HG03432 (cell line): ENCODE data around the gene MEIS2.

Experiments used
- ATAC-seq: cut with Tn5 transposase; IDR thresholded peaks from one replicate; pipeline ENCODE4 v1.9.1; 2021; ENCODE audit warnings: mild to moderate bottlenecking, moderate library complexity; ENCODE audit not compliant: unreplicated experiment

The MEIS2 gene

DNA sequence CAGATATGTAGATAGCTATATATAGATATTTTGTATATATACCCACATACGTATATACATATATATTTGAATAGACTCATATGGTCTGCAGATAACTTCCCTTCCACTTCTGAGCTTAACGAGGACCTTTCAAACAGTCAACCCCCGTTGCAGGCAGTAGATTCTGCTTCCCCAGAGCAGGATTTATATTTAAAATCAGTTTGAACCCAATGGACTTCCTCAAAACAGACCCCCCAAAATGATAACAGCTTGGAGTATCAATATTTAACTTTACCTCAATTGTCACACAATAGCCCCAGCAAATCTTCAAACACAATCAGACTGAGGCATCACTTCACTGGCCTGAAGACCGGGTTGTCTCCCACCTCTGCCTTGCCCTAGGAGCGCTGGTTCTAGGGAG lies 218.3 kb downstream of the MEIS2 start:
- ATAC-seq = no peak

GRCh38 chr15:36881516-36881915 lies 218.8 kb downstream of the MEIS2 start:
- no peak for ATAC-seq

DNA sequence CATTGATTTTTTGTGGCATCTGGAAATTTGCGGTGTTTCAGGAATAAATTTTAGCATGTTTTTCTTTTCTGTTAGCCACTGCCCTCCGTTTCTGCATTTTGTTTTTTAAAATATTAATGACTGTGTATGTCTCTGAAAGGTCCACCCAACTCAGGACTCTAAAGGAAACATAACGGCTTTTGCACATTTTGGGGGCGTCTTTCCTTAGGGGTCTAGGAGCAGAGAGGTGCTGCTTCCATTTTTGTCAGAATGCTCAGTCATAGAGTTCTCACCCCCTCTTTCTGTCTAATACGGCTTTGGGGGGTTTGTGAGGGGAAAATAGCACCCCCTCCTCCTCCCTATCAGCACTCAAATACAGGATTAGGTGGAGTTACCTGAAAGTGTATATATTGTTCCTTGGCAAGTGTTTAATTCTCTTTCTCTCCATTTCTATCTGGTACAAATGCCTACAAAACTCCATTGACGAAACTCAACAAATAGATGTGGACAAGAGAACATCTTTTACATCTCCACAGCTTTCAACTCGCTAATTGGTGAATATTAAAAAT lies 219.4 kb downstream of the MEIS2 start:
- no peak for ATAC-seq

DNA sequence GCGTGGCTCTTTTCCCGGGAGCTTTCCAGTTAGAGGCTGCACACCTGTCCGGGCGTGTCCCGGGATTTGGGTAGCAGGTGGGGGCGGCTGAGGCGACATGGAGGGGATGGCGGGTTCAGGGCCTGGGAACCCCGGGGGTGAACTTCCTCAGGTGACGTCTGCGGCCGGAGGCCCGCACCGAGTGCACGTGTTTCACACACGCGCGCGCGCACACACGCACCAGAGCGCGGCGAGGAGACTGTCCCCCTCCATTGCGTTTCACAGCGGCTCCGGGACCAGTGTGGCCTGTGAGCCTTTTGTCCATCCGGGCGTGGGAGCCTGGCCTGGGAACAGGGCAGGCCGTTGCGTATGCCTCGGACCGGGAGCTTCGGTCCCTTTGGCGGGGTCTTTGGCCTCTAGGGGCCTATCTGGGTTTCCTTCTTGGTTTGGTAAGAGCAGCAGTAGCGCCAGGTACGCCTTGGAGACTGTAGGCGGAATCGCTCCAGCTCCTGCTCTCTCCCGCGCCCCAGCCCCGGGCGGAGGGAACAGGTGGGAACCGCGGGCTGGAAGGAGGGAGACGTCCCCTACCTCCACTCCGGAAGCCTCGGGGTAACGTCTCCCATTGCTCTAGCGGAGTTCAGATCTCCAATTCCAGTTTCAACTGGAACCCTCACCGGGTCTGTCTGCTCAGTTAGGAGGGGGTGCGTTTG lies 220.0 kb downstream of the MEIS2 start:
- ATAC-seq = no peak

- ATAC-seq = no peak
Measured at GRCh38 chr15:36879568-36880222, 220.7 kb downstream of the MEIS2 start.

- no peak for ATAC-seq
Measured at GRCh38 chr15:36878684-36879262, 221.6 kb downstream of the MEIS2 start.

DNA sequence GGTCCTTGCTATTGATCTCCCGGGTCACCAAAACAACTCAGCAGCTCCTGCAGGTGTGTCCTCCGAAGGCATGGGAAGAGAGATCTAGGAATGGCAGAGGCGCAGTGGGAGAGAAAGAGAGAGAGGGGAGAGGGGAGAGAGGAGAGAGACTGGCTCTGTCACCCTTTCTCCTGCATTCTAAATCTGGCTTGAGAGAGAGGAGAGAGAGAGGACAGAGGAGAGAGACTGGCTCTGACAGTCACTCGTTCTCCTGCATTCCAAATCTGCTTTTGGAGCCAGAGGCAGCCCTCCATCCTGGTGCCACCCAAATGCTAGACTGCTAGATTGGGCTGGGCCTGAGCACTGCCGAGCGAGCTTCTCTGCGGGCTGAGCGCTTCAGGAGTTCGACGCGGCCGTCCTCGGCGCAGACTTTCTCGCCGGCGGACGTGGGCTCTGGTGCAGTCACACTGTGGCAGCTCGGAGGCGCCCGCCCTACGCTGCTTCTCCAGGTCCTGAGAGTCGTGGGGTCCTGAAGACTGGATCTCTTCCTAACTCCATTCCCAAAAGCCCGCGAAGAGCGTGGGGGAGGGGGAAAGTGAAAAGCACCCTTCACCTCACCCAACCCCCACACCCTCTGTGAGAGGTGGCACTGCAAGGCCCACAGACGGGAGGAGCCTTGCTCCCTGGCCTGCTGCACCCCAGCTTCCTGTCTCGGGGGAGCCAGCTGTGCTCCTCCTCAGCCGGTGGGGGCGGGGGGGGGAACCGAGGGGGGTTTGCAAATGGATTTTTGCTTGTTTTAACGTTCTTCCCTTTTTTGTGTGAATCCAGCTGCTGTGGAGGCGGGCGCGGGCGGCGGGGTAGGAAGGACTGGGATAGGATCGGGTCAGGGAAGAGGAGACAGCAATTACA lies 222.3 kb downstream of the MEIS2 start:
- peak; percentile 52 for ATAC-seq

DNA sequence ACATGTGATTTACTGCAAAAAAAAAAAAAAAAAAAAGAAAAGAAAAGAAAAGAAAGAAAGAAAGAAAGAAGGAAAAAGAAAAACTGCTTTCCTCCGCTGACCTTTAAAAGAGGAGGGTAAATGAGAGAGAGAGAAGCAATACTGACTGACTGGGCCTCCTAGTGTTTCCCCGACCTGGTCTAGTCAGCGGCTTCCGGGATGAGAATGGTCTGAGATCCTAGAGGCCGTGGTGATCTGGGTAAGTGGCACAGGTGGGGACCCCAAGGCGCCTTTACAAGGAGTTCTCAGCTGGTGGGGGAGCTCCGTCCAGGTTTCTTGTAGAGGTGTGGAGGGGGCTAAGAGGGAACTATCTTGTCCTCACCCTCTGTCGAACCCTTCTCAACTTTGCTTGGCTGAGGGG lies 223.1 kb downstream of the MEIS2 start:
- peak; percentile 37 for ATAC-seq

GRCh38 chr15:36875740-36876334 lies 224.5 kb downstream of the MEIS2 start:
- ATAC-seq = no peak

DNA sequence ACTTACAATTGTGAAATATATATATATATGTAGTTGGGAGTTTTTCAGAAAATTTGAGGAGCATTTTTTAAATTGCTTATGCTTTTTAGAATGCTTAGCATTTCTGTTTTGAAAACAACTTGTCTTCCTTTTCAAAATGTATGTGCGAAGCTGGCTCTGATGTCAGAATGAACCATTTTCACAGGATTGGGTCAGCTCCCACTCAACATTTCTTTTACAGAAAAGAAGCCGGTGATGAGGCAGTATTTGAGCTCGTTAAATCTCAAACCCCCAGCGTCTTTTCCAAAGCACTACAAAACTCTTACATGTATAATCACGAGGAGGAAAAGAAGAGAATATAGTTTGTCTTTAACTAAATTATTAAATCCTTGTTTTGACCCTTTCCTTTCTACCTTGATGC lies 225.4 kb downstream of the MEIS2 start:
- no peak for ATAC-seq

DNA sequence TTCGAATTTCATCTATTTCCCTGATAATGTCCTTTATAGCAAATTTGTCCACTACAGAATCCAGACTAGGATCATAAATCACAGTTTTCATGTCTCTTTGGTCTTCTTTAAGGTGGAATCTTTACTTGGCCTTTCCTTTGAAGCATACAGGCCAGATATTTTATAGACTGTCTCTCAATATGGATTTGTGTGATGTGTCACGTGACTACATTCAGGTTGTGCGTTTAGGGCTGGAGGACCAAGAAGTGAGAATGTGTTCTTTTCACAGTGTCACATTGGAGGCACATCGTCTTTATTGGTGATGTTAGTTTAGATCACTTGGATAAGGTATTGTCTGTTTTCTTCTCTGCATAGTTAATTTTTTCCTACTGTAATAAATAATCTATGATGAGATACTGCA lies 232.9 kb downstream of the MEIS2 start:
- ATAC-seq = no peak

DNA sequence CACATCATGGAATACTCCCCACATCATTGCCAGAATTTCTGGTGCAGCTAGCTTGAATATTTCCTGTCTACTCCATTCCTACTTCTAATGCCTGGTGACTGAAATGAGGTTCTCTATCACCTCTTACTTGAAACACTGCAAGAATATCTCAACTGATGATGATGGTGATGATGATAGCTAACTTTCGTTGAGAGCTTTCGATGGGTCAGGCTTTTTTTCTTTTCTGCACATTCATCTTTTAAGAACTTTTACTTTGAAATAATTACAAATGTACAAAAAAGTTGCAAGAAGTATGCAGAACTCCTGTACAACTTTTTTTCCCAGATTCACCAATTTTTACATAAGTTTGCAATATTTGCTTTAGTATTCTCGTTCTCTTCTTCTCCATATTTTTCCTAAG lies 233.5 kb downstream of the MEIS2 start:
- ATAC-seq = no peak

GRCh38 chr15:36863570-36863969 lies 236.8 kb downstream of the MEIS2 start:
- no peak for ATAC-seq

DNA sequence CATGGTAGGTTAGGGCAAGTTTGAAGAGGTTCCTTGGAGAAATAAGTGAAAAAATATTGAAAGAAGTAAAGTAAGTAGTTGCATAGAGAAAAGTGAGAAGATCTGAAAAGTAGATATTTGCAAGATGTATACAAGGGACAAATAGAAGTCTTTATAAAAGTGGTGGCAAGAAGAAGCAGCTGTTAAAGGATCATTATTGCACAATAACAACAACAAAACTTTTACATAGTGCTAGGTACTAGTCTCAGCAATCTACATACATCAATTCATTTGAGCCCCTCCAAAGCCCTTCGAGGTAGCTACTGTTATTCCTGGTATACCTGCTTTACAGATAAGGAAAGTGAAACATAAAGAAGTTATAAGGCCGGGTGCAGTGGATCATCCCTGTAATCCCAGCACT lies 239.6 kb downstream of the MEIS2 start:
- no peak for ATAC-seq

DNA sequence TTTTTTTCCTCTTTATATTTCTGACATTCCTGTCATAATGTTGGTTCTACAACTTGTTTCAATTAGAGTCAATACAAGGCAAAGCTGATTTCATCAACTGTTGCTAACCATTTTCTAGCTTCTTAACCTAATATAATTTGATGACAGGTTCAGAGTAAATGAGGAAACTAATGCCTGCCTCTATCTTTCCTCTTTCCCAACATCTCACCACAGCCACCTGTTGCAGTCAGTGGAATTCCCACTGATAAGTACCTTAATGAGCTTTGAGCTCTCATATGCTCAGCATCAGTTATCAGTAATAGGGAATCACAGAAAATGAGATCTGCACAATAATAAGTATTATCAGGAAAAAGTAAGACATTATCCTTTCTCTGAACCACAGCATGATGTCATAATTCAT lies 241.9 kb downstream of the MEIS2 start:
- ATAC-seq = no peak

DNA sequence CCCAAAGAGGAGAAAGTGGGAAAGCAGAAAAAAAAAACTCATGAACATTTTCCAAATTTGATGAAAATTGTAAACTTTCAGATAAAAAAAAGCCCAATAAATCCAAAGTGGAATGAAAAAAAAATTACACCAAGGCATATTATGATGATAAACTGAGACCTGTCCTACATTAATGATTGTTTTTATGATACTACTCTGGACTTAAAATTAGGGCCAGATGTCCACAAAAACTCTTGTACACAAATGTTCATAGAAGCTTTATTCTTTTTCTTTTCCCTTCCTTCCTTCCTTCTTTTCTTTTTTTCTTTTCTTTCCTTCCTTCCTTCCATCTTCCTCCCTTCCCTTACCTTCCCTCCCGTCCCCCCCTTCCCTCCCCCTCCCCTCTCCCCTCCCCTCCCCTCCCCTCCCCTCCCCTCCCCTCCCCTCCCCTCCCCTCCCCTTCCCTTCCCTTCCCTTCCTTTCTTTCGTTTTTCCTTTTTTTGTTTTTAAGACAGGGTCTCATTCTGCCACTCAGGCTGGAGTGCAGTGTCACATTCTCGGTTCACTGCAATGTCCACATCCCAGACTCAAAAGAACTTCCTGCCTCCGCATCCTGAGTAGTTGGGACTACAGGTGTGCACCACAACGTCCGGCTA lies 243.9 kb downstream of the MEIS2 start:
- no peak for ATAC-seq

- ATAC-seq = no peak
Measured at GRCh38 chr15:36850864-36851263, 249.5 kb downstream of the MEIS2 start.

GRCh38 chr15:36845270-36845669 lies 255.1 kb downstream of the MEIS2 start:
- no peak for ATAC-seq

- ATAC-seq = no peak
Measured at GRCh38 chr15:36844534-36844998, 255.8 kb downstream of the MEIS2 start.

- no peak for ATAC-seq
Measured at GRCh38 chr15:36843822-36844221, 256.5 kb downstream of the MEIS2 start.
